CD4-positive, alpha-beta T cell (primary cell): ENCODE data around the gene DOCK8. TPM values are rescaled to one million over a fixed set of nuclear protein-coding genes. Genes with fewer than 3 reads are reported as not detected.
A peak's percentile ranks its signal among the peaks of the same experiment; 100 is the strongest.

Experiments used
- ATAC-seq: fragments of 200-7000 bp; cut with Tn5 transposase; one replicate; pipeline ENCODE4 v1.10.0; 2022; ENCODE audit warnings: mild to moderate bottlenecking; ENCODE audit not compliant: poor library complexity
- CTCF ChIA-PET: fragments of 350-600 bp; sonication (Branson Sonifier 250); formaldehyde crosslinking; loops from one replicate; lab custom pipeline; 2021; ENCODE audit warnings: antibody characterized with exemption, inconsistent platforms; lab: Charles Lee
- POLR2A ChIA-PET: fragments of 350-600 bp; sonication (Branson Sonifier 250); formaldehyde crosslinking; loops from one replicate; lab custom pipeline; 2021; ENCODE audit warnings: antibody characterized with exemption, inconsistent platforms; lab: Charles Lee
- DNase-seq, 14 experiments: peaks; one replicate each; pipeline ENCODE4 v3.0.0-alpha.2; 2013 to 2020; ENCODE audit warnings: mixed read lengths in 2 of 14
- H3K27ac ChIP-seq, 2 donors: one replicate each; pipeline versions ENCODE4 v1.5.1 to v1.7.0; 2013; ENCODE audit warnings: low read length in 2 of 2, low read depth in 1 of 2, mild to moderate bottlenecking in 1 of 2
- H3K27me3 ChIP-seq, 2 experiments: 1 replicate in 1 of 2; 2 replicates in 1 of 2; pipeline versions ENCODE4 v1.6.1 to v1.7.0; 2013; ENCODE audit warnings: low read length in 2 of 2, control low read depth in 1 of 2, mild to moderate bottlenecking in 1 of 2, moderate library complexity in 1 of 2; ENCODE audit not compliant: insufficient read depth in 2 of 2, control insufficient read depth in 1 of 2
- H3K36me3 ChIP-seq: one replicate; pipeline ENCODE4 v1.6.1; 2013; ENCODE audit warnings: low read length, control low read depth; ENCODE audit not compliant: insufficient read depth
- H3K4me1 ChIP-seq: one replicate; pipeline ENCODE4 v1.6.1; 2013; ENCODE audit warnings: low read length, control low read depth; ENCODE audit not compliant: insufficient read depth
- H3K4me3 ChIP-seq: one replicate; pipeline ENCODE4 v1.5.1; 2013; ENCODE audit warnings: mild to moderate bottlenecking, low read length, moderate library complexity
- H3K9me3 ChIP-seq, 2 experiments: 1 replicate in 1 of 2; 2 replicates in 1 of 2; pipeline versions ENCODE4 v1.6.1 to v1.7.0; 2013; ENCODE audit warnings: low read length in 2 of 2, mild to moderate bottlenecking in 2 of 2, control low read depth in 1 of 2, moderate library complexity in 1 of 2; ENCODE audit not compliant: control insufficient read depth in 1 of 2, insufficient read depth in 1 of 2
- H3K27ac Mint-ChIP-seq: one replicate; pipeline ENCODE4 v1.8.0; 2020; ENCODE audit warnings: mixed read lengths
- H3K27me3 Mint-ChIP-seq: one replicate; pipeline ENCODE4 v1.8.0; 2021; ENCODE audit warnings: mixed read lengths
- H3K36me3 Mint-ChIP-seq: one replicate; pipeline ENCODE4 v1.8.0; 2021; ENCODE audit warnings: low read depth, mixed read lengths
- H3K4me1 Mint-ChIP-seq: one replicate; pipeline ENCODE4 v1.8.0; 2021; ENCODE audit warnings: low read depth, mixed read lengths
- H3K4me3 Mint-ChIP-seq: one replicate; pipeline ENCODE4 v1.8.0; 2020; ENCODE audit warnings: mild to moderate bottlenecking, mixed read lengths
- H3K9me3 Mint-ChIP-seq: one replicate; pipeline ENCODE4 v1.8.0; 2020; ENCODE audit warnings: mixed read lengths
- intact Hi-C, 2 experiments: fragments of 100-400 bp; cut with DNase I in 1 of 2; cut with micrococcal nuclease in 1 of 2; formaldehyde crosslinking; loops; one replicate each; pipeline versions ENCODE4 v1.15.1 to v1.9.0; 2023 to 2025; cut with DNase I, micrococcal nuclease
- total RNA-seq, 174 experiments: library from RNA in 2 of 174; stranded (reverse) in 2 of 174; gene quantifications; one replicate each; pipeline ENCODE4 v1.2.3 and lab custom pipeline; 2021 to 2026
- TF ChIP-seq, protein P1 (sequence below): fragments of 200-600 bp; IDR thresholded peaks from one replicate; pipeline ENCODE4 v1.8.0; 2022; ENCODE audit warnings: antibody characterized with exemption, mild to moderate bottlenecking

Gene DOCK8
- total RNA-seq, 2 experiments from 2014 or later = 123 to 126 TPM

DNA sequence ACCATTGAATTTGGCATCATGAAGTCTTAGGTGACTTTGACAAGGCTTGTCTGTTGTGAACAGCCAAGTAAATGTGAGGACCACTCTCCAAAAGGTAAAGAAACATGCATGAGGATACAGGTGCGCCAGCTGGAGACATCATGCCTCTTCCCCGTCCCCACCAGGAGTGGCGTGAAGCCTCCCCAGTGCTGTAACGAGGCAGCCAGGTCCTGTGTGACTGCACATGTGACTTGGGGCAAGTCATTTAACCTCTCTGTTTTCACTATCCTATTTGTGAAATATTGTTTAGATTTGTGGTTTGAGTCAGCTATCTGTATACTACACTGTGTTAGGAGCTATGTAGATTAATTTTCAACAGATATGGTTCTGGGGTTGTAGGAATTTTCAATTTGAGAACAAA is 65.0 kb downstream of the DOCK8 start:
- no peak overlapping the region for H3K27ac Mint-ChIP-seq
- intact Hi-C loops = loop anchor here in 1 of 2 experiments (5.0 kb wide), 1 partner anchor 102 kb away; the partner anchor contains the start of gene ZNG1A
- H3K4me1 Mint-ChIP-seq = peaks cover 47% of the 10 kb centered on the region
- Histone ChIP-seq H3K36me3 (peaks cover 57% of the 10 kb centered on the region), H3K9me3 (no peaks in the 10 kb centered on the region), H3K27me3 (no peaks in the 10 kb centered on the region), H3K4me1 (peaks cover 81% of the 10 kb centered on the region), H3K27ac (peak overlapping the region; percentile 95 to 97), H3K4me3 (no peak overlapping the region)
- H3K27me3 Mint-ChIP-seq = no peaks in the 10 kb centered on the region
- ATAC-seq = no peak
- no peak overlapping the region for H3K4me3 Mint-ChIP-seq
- no peaks in the 10 kb centered on the region for H3K9me3 Mint-ChIP-seq
- ChIA-PET POLR2A (interaction anchor here (1.0 kb wide), 1 partner anchor 16 kb away, joined by 3 read pairs; no protein-coding TSS in a partner anchor), CTCF (no interaction called here)
- H3K36me3 Mint-ChIP-seq = peaks cover 47% of the 10 kb centered on the region
- DNase-seq = no peak
- TF ChIP-seq, protein P1, sequence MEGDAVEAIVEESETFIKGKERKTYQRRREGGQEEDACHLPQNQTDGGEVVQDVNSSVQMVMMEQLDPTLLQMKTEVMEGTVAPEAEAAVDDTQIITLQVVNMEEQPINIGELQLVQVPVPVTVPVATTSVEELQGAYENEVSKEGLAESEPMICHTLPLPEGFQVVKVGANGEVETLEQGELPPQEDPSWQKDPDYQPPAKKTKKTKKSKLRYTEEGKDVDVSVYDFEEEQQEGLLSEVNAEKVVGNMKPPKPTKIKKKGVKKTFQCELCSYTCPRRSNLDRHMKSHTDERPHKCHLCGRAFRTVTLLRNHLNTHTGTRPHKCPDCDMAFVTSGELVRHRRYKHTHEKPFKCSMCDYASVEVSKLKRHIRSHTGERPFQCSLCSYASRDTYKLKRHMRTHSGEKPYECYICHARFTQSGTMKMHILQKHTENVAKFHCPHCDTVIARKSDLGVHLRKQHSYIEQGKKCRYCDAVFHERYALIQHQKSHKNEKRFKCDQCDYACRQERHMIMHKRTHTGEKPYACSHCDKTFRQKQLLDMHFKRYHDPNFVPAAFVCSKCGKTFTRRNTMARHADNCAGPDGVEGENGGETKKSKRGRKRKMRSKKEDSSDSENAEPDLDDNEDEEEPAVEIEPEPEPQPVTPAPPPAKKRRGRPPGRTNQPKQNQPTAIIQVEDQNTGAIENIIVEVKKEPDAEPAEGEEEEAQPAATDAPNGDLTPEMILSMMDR = no peak

GRCh38 chr9:281741-282645 is 67.3 kb downstream of the DOCK8 start:
- POLR2A ChIA-PET = interaction anchor here (0.6 to 2.3 kb wide), 4 partner anchors 10 to 189 kb away, joined by 3 to 12 read pairs (median 4); partner anchors contain the start of gene DOCK8
- Histone ChIP-seq H3K27ac (peak overlapping the region; percentile 47 to 49), H3K4me3 (peak overlapping the region; percentile 17), H3K9me3 (no peaks in the 10 kb centered on the region), H3K36me3 (peaks cover 77% of the 10 kb centered on the region), H3K4me1 (peaks cover 62% of the 10 kb centered on the region), H3K27me3 (no peaks in the 10 kb centered on the region)
- Mint-ChIP-seq H3K4me3 (peak overlapping the region; percentile 82), H3K4me1 (peaks cover 56% of the 10 kb centered on the region), H3K27ac (peak overlapping the region; percentile 88), H3K27me3 (no peaks in the 10 kb centered on the region), H3K9me3 (no peaks in the 10 kb centered on the region), H3K36me3 (peaks cover 59% of the 10 kb centered on the region)
- intact Hi-C loops = loop anchor here (1.0 to 2.0 kb wide), 2 partner anchors 10 to 67 kb away; partner anchors contain the start of gene DOCK8 (in 1 of the 2)
- TF ChIP-seq, protein P1 = no peak
- peak in 4 of 14 experiments; percentile 38 to 62 (median 55) for DNase-seq
- CTCF ChIA-PET = interaction anchor here (0.8 to 2.3 kb wide), 6 partner anchors 9 to 67 kb away, joined by 3 to 8 read pairs (median 4); partner anchors contain the start of gene DOCK8
- peak; percentile 30 for ATAC-seq

- ChIA-PET POLR2A (interaction anchor here (2.2 to 3.5 kb wide), 2 partner anchors 9 to 13 kb away, joined by 7 to 13 read pairs; no protein-coding TSS in a partner anchor), CTCF (interaction anchor here (1.1 to 1.3 kb wide), 3 partner anchors 13 to 70 kb away, joined by 3 to 4 read pairs (median 3); no protein-coding TSS in a partner anchor)
- peaks cover 100% of the 10 kb centered on the region for H3K36me3 Mint-ChIP-seq
- intact Hi-C loops = no loop called here
- Histone ChIP-seq H3K36me3 (peaks cover 85% of the 10 kb centered on the region), H3K27ac (no peak overlapping the region), H3K27me3 (no peaks in the 10 kb centered on the region), H3K9me3 (no peaks in the 10 kb centered on the region), H3K4me1 (peaks cover 24% of the 10 kb centered on the region), H3K4me3 (no peak overlapping the region)
- H3K4me1 Mint-ChIP-seq = peaks cover 94% of the 10 kb centered on the region
- no peaks in the 10 kb centered on the region for H3K27me3 Mint-ChIP-seq
- H3K4me3 Mint-ChIP-seq = no peak overlapping the region
- no peak for DNase-seq
- H3K9me3 Mint-ChIP-seq = no peaks in the 10 kb centered on the region
- peak overlapping the region; percentile 47 for H3K27ac Mint-ChIP-seq
- ATAC-seq = no peak
- TF ChIP-seq, protein P1 = no peak
Measured at GRCh38 chr9:286071-286740, 71.5 kb downstream of the DOCK8 start.
